Neural cell (in vitro differentiated cells): ENCODE data around the gene C22orf23.

ENCODE experiments used
- EP300 ChIP-seq: fragments of 450-650 bp; conservative IDR thresholded peaks from 2 replicates; pipeline ENCODE4 v1.6.1; 2014; ENCODE audit warnings: antibody characterized with exemption, mild to moderate bottlenecking, moderate library complexity; ENCODE audit not compliant: poor library complexity, severe bottlenecking
- EZH2 ChIP-seq: fragments of 200-600, 300-800 bp; shearing (Covaris generic), sonication (generic); IDR thresholded peaks from 2 replicates; pipeline ENCODE4 v1.6.1; 2014; ENCODE audit warnings: antibody characterized with exemption, low read length, borderline replicate concordance, mild to moderate bottlenecking; ENCODE audit not compliant: insufficient read depth, poor library complexity, severe bottlenecking
- POLR2AphosphoS5 ChIP-seq: IDR thresholded peaks from 2 replicates; pipeline ENCODE4 v1.6.1; 2012
- TF ChIP-seq, protein P1 (sequence below): fragments of 450-650 bp; IDR thresholded peaks from 2 replicates; pipeline ENCODE4 v1.5.1; 2014; ENCODE audit warnings: antibody characterized with exemption, mild to moderate bottlenecking, moderate library complexity; ENCODE audit not compliant: poor library complexity, severe bottlenecking
- TF ChIP-seq, protein P2 (sequence below): IDR thresholded peaks from 2 replicates; pipeline ENCODE4 v1.6.1; 2012; ENCODE audit warnings: borderline replicate concordance

DNA sequence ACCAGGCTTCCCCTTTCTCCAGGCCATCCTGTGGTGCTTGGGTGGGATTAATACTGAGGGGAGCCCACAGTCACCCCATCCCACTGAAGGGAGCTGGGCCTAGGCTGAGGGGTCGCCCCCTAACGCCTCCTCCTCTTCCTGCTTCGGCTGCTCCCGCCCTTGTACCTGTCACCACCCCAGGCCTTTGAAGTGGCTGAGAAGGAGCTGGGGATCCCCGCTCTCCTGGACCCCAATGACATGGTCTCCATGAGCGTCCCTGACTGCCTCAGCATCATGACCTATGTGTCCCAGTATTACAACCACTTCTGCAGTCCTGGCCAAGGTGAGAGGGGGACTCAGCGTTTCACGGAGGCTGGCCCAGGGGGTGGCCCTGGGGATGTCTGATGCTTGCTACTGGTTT is 41.2 kb downstream of the C22orf23 start:
- TF ChIP-seq, protein P1, sequence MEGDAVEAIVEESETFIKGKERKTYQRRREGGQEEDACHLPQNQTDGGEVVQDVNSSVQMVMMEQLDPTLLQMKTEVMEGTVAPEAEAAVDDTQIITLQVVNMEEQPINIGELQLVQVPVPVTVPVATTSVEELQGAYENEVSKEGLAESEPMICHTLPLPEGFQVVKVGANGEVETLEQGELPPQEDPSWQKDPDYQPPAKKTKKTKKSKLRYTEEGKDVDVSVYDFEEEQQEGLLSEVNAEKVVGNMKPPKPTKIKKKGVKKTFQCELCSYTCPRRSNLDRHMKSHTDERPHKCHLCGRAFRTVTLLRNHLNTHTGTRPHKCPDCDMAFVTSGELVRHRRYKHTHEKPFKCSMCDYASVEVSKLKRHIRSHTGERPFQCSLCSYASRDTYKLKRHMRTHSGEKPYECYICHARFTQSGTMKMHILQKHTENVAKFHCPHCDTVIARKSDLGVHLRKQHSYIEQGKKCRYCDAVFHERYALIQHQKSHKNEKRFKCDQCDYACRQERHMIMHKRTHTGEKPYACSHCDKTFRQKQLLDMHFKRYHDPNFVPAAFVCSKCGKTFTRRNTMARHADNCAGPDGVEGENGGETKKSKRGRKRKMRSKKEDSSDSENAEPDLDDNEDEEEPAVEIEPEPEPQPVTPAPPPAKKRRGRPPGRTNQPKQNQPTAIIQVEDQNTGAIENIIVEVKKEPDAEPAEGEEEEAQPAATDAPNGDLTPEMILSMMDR, result no peak
- TF ChIP-seq EZH2, result no peak
- no peak for TF ChIP-seq EP300
- TF ChIP-seq, protein P2, sequence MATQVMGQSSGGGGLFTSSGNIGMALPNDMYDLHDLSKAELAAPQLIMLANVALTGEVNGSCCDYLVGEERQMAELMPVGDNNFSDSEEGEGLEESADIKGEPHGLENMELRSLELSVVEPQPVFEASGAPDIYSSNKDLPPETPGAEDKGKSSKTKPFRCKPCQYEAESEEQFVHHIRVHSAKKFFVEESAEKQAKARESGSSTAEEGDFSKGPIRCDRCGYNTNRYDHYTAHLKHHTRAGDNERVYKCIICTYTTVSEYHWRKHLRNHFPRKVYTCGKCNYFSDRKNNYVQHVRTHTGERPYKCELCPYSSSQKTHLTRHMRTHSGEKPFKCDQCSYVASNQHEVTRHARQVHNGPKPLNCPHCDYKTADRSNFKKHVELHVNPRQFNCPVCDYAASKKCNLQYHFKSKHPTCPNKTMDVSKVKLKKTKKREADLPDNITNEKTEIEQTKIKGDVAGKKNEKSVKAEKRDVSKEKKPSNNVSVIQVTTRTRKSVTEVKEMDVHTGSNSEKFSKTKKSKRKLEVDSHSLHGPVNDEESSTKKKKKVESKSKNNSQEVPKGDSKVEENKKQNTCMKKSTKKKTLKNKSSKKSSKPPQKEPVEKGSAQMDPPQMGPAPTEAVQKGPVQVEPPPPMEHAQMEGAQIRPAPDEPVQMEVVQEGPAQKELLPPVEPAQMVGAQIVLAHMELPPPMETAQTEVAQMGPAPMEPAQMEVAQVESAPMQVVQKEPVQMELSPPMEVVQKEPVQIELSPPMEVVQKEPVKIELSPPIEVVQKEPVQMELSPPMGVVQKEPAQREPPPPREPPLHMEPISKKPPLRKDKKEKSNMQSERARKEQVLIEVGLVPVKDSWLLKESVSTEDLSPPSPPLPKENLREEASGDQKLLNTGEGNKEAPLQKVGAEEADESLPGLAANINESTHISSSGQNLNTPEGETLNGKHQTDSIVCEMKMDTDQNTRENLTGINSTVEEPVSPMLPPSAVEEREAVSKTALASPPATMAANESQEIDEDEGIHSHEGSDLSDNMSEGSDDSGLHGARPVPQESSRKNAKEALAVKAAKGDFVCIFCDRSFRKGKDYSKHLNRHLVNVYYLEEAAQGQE, result no peak
- TF ChIP-seq POLR2AphosphoS5, result no peak
